HG02759 (cell line): ENCODE data around the gene ZC2HC1B.
"Not testable (repeated sequence)": the region's sequence is repeated elsewhere in the genome, so short reads cannot be mapped to it uniquely, and the experiment has no call there.

Experiments
- ATAC-seq: cut with Tn5 transposase; IDR thresholded peaks from one replicate; pipeline ENCODE4 v1.9.1; 2021; ENCODE audit warnings: mild to moderate bottlenecking, moderate library complexity; ENCODE audit not compliant: unreplicated experiment

The ZC2HC1B gene

GRCh38 chr6:143867236-143867635, 3.0 kb downstream of the ZC2HC1B start:
- no peak for ATAC-seq

DNA sequence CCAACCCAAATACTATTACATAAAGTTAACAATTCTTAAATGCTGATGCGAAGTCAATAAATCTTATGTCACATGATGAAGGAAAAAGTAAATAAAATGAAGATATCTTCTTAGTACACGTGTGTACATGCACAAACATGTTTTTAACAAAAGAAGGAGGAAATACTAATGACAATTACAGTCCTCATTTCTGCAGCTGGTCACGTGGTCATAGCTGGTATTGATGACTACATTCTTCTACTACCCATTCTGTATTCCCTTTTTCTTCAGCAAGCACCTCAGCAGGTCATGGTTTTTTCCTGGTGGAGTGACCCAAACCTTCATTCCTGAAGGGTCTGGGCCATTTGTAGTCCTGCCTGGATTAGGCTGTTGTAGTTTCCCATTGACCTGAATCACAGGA, 4.5 kb downstream of the ZC2HC1B start:
- ATAC-seq = not testable (repeated sequence)

GRCh38 chr6:143871202-143871730, 7.0 kb downstream of the ZC2HC1B start:
- not testable (repeated sequence) for ATAC-seq

DNA sequence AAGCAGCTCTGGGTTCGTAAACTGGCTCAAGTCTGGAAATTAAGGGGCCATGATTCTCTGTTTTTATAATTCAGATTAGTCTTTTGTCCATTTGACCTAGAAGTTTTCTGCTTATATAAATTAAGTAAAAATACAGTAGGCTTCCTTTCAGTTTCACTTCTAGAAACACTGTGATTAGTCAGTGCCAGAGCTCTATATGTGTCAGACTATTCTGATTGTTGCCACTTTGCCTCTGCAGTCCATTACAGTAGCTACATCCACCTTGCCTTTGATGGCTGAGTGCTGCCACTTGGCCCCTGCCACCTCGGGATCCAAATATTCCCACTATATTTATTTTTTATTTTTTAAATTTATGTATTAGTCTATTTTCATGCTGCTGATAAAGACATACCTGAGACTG, 7.9 kb downstream of the ZC2HC1B start:
- ATAC-seq = peak; percentile 95

GRCh38 chr6:143873600-143873999, 9.3 kb downstream of the ZC2HC1B start:
- not testable (repeated sequence) for ATAC-seq

DNA sequence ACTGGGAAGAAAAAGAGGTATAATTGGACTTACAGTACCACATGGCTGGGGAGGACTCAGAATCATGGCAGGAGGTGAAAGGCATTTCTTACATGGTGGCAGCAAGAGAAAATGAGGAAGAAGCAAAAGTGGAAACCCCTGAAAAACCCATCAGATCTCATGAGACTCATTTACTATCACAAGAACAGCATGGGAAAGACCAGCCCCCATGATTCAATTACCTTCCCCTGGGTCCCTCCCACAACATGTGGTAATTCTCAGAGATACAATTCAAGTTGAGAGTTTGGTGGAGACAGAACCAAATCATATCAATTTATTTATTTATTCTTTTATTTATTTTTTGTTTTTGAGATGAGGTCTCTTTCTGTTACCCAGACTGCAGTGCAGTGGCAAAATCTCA, 10.2 kb downstream of the ZC2HC1B start:
- not testable (repeated sequence) for ATAC-seq

- no peak for ATAC-seq
Observed at GRCh38 chr6:143877584-143878271, 13.5 kb downstream of the ZC2HC1B start.

DNA sequence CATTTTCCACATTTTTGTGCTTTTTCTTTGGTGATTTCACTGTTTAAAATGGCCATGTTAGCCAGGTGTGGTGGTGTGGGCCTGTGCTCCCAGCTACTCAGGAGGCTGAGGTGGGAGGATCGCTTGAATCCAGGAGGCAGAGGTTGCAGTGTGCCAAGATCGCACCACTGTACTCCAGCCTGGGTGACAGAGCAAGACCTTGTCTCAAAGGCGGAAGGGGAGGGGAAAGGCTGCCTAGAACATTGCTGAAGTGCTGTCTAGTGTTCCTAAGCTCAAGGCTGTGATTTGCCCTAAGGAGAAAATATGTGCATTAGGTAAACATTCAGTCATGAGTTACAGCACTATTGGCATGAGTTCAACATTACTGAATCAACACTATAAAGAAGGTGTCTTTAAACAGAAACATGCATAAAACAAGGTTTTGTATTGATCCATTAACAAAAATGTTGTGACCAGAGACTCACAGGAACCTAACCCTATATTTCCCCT, 14.0 kb downstream of the ZC2HC1B start:
- ATAC-seq = no peak

- ATAC-seq = no peak
Observed at GRCh38 chr6:143880412-143880811, 16.1 kb downstream of the ZC2HC1B start.

DNA sequence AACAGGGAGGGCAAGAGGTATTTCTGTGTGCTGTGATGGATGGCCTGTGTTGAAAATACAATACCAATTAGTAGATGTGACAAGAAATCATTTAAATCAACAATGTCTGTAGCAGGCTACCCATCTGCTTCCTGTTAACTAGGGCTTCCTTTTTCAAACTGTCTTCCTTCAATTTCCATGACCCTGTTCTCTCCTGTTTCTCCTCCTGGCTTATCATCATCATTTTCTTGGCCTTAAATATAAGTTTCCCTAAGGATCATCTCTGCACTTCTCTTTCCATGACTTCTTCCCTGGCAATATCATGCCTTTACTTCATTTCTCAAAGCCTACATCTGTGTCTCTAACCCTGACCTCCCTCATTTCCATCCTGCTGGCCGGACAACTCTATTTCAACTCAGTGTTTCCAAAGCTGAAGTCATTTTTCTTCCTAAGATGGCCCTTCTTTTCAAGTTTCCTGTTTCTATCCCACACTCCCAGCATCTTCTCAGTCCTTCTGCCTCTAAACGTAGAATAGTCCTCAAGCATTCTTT, 18.2 kb downstream of the ZC2HC1B start:
- no peak for ATAC-seq

DNA sequence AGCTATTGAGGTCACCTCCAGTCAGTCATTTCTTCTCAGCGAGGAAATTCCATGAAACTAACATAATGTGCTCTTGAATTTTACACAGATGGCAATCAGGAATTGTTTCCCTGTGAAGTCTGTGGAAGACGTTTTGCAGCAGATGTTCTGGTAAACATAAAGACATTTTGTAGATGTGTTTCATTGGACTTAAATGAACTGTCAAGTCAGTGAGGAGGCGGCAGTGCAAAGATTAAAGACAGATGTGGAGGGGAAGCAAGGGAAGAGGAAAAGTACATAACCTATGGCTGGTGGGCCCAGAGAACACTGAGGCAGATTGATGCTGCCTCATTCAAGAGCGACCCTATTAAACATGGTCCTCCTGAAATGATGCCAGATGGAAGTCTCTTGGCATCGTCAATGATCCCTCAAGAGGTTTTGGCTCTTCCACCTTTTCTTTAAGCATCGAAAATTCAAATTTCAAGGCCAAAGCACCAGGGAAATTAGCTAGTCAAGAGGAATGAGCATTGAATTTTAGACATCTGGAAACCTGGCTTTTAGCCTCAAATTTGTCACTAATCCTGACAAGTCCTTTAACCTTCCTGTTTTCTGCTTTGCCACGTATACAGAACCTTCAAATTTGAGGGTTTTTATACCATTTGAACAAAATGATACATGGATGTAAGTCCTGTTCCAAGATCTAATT, 20.1 kb downstream of the ZC2HC1B start:
- no peak for ATAC-seq

- ATAC-seq = no peak
Observed at GRCh38 chr6:143885116-143885515, 20.8 kb downstream of the ZC2HC1B start.

GRCh38 chr6:143894655-143895054, 30.4 kb downstream of the ZC2HC1B start:
- ATAC-seq = no peak

DNA sequence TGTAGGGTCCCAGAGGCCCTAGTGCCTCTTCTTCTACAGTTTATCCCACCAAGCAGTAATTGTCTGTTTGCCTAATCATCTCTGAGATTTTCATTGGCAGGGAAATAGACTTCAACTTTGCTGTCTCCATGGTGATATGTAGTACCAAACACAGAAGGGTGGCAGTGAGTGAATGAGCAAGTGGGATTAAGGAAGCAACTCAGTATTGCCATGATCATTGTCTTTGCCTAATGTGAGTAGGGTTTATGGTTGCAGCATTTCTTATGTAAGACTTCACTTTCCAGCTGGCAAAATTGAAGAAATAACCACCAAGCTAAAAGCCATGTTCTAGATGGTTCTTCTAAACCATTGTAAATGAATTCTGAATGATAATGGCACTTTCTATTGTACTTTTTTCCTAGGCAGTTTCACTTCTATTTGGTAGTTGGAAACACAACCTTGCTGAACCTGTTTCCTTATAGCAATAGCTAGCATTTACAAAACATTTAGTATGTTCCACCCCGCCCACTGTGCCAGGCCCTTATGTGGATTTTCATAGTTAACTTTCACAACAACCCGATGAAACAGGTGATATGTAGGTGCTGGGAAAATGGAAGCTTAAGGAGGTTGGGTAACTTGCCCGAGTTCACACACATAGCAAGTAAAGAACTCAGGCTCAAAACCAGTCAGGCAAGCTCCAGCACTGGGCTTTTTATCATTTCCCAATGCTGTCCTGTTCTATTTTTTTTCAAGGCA, 32.0 kb downstream of the ZC2HC1B start:
- ATAC-seq = no peak

DNA sequence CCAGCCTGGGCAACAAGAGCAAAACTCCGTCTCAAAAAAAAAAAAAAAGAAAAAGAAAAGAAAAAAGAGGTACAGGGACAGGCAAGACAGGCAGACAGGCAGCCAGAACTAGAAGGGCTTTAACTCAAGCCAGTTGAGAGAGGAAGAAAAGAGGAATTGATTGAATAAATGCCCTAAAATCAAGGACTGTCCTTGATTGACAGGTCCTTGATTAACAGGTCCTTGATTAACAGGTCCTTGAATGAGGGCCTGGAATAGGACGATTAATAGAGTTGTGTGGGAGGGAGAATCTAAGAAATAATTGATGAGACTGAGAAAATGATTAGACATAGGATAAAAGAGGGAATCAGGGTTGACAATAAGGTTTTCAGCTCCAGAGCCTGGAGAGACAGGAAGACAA, 36.1 kb downstream of the ZC2HC1B start:
- ATAC-seq = no peak

GRCh38 chr6:143901885-143902750, 37.8 kb downstream of the ZC2HC1B start:
- ATAC-seq = peak; percentile 96

DNA sequence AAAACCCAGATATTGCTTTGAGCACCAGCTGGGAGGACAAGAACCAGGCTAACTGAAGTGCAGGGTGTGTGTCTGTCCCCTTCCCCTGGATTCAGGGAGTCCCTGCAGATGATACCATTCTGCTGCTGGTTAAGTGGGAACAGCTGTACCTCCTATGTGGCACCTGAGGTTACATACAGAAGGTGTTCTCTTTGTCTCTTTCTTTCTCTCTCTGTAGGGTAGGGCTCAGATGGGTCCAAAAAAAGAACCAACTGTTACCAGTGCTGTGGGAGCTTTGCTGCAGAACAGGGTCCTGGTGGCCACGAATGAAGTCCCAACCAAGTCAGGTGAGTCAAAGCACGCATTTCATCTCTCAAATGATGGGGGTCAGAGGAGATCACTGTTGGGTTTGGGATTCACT, 38.6 kb downstream of the ZC2HC1B start:
- ATAC-seq = no peak

DNA sequence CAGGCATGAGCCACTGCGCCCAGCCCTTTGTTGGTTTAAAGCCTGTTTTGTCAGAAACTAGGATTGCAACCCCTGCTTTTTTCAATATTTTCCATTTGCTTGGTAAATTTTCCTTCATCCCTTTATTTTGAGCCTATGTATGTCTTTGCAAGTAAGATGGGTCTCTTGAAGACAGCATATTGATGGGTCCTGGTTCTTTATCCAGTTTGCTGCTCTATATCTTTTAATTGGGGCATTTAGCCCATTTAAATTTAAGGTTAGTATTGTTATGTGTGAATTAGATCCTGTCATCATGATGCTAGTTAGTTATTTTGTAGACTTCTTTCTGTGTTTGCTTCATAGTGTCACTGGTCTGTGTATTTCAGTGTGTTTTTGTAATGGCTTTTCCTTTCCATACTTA, 46.8 kb downstream of the ZC2HC1B start:
- ATAC-seq = no peak

- ATAC-seq = no peak
Observed at GRCh38 chr6:143912671-143913070, 48.4 kb downstream of the ZC2HC1B start.

GRCh38 chr6:143917026-143917425, 52.8 kb downstream of the ZC2HC1B start:
- not testable (repeated sequence) for ATAC-seq
